ENCODE measurements around the gene SEMA7A.
A peak's percentile ranks its signal among the peaks of the same experiment; 100 is the strongest.
"Not testable (repeated sequence)": the region's sequence is repeated elsewhere in the genome, so short reads cannot be mapped to it uniquely, and the experiment has no call there.

SEMA7A gene, protein sequence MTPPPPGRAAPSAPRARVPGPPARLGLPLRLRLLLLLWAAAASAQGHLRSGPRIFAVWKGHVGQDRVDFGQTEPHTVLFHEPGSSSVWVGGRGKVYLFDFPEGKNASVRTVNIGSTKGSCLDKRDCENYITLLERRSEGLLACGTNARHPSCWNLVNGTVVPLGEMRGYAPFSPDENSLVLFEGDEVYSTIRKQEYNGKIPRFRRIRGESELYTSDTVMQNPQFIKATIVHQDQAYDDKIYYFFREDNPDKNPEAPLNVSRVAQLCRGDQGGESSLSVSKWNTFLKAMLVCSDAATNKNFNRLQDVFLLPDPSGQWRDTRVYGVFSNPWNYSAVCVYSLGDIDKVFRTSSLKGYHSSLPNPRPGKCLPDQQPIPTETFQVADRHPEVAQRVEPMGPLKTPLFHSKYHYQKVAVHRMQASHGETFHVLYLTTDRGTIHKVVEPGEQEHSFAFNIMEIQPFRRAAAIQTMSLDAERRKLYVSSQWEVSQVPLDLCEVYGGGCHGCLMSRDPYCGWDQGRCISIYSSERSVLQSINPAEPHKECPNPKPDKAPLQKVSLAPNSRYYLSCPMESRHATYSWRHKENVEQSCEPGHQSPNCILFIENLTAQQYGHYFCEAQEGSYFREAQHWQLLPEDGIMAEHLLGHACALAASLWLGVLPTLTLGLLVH

DNA sequence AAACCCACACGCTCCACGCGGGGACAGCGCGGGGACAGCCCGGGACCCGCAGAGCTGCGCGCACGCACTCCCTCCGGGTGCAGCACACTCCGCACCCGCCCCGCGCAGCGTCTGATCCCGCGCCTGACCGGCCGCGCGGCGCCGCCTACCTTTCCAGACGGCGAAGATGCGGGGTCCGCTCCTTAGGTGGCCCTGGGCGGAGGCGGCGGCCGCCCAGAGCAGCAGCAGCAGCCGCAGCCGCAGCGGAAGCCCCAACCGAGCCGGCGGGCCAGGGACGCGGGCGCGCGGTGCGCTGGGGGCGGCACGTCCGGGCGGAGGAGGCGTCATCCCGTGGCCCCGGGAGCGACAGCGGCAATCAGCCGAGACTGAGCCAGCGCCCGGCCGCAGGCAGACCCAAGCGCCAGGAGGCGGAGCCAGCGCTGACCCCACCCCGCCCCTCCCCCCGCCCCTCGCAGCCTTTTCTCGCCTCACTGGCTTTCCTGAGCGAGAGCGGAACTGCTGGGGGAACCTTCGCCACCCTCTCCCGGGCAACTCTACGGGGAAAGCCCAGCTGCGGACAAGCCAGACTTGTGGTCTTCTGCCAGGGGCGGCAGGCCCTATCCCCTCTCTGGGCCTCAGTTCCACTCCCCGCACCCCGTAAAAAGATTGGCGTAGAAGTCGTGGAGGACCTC, at the start of gene SEMA7A:
SEMA7A (minus strand) TSS at position 367 of the 671 bp plus-strand sequence; CDS start at position 327, 40 bp downstream.
- peak; percentile 76 for DNase-seq (ENCODE audit: low read depth)

DNA sequence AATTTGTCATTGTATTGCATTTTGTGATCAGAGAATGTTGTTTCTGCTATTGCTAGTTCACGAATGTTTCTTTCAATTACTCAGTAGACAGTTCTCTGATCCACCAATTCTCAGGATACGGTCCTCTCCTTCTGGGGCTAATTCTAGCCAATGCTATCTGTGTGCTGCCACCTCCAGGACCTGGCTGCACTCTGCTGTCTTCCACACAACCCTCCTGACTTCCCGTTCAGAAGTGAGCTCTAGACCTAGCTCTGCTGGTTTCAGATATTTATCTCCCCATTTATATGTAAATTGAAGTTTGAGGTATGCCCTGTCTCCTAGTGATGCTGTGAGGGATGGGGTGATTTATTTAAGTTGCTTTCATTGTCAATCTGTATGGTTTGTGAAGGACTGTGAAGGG, 48.9 kb upstream of the SEMA7A start:
- DNase-seq (ENCODE audit: low read depth), result no peak

DNA sequence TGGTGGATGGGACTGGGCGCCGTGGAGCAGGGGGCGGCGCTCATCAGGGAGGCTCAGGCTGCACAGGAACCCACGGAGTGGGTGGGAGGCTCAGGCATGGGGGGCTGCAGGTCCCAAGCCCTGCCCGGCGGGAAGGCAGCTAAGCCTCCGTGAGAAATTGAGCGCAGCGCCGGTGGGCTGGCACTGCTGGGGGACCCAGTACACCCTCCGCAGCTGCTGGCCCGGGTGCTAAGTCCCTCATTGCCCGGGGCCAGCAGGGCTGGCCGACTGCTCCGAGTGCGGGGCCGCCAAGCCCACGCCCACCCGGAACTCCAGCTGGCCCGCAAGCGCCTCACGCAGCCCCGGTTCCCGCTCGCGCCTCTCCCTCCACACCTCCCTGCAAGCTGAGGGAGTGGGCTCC, 46.6 kb upstream of the SEMA7A start:
- not testable (repeated sequence) for DNase-seq (ENCODE audit: low read depth)

DNA sequence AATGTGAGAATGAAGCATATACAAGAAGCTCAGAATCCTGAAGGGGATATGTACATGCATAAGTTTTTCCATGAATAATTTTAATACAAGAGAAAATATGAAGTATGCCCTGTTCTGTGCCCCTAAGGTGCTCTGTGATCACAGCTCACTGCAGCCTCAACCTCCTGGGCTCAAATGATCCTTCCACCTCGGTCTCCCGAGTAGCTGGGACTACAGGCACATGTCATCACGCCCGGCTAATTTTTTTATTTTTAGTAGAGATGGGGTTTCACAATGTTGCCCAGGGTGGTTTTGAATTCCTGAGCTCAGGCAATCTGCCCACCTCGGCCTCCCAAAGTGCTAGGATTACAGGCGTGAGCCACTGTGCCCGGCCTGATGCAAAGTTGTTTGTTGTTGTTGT, 37.9 kb upstream of the SEMA7A start:
- DNase-seq (ENCODE audit: low read depth), result not testable (repeated sequence)

GRCh38 chr15:74470631-74471395, 37.1 kb upstream of the SEMA7A start:
- no peak for DNase-seq (ENCODE audit: low read depth)

DNA sequence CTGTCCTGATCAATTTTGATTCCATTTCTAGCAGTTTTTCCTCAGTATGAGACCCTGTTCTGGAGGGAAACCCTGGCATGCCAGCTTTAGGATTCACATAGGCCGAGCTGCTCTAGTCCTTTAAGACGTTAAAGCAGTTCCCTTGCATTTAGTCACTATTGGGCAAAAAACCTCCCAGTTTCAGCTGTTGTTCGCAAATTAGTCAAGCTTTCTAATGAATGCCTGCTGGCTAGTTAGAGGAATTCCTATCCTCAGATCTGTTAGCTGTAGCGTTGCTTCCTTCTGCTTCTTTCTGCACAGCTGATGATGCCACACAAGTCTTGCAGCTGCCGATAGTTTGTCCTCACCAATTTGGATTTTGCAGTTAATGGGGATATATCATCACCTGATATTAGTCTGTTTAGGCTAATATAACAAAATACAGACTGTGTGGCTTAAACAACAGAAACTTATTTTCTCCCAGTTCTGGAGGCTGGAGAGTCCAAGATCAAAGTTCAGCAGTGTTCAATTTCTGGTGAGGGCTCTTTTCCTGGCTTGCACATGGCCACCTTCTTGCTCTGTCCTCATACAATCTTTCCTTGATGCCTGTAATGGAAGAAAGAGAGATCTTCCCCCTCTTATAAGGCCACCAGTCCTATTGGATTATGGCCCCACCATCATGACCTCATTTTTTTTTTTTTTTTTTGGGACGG, 34.7 kb upstream of the SEMA7A start:
- no peak for DNase-seq (ENCODE audit: low read depth)

DNA sequence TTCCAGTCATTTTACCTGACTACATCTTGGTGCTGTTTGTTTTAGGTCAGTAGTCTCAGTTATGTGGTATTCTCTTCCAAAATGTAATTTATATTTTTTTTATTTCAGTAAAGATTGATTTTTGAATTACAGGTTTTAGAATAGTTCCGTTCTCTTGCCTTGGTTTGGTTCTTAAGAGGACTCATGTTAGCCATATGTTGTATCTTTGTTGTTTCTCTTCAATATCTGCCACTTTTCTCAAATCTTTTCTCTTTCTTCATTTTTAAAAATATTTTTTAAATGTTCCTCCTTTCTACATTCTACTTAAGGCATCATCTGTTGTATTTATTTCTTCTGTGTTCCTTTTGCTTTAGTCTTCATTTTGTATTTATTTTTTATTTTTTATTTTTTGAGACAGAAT, 32.8 kb upstream of the SEMA7A start:
- no peak for DNase-seq (ENCODE audit: low read depth)

DNA sequence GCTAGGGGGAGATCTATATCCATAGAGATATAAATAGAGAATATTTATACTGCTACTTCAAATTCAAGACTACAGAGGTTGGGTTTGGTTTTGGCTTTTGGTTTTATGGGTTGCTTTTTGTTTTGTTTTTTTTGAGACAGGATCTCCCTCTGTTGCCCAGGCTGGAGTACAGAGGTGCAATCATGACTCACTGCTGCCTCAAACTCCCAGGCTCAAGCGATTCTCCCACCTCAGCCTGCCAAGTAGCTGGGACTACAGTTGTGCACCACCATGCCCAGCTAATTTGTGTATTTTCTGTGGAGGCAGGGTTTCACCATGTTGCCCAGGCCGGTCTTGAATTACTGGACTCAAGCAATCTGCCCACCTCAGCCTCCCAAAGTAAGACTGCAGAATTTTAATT, 31.1 kb upstream of the SEMA7A start:
- DNase-seq (ENCODE audit: low read depth), result no peak

- DNase-seq (ENCODE audit: low read depth), result no peak
Observed at GRCh38 chr15:74464216-74464615, 30.5 kb upstream of the SEMA7A start.

DNA sequence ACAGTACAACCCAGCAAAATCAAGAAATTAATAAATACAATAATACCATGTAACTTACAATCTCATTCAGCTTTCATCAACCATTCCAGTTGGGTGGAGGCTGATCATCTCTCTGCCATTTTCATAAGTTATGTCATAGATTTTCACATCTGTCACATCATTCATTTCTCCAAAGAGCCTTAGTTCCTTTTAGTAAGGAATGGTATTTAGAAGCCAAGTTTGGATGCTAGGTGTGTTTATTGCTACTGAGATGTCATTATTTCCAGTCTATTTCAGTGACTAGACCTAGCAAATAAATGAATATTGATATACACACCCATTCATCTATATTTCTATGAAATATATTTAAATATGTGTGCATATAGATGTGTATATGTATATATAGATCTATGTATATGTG, 29.9 kb upstream of the SEMA7A start:
- DNase-seq (ENCODE audit: low read depth), result no peak

- DNase-seq (ENCODE audit: low read depth), result no peak
Observed at GRCh38 chr15:74461847-74462511, 28.2 kb upstream of the SEMA7A start.

GRCh38 chr15:74460871-74461846, 27.4 kb upstream of the SEMA7A start, which contains the start of gene UBL7:
Gene UBL7, minus strand, starts transcription at chr15:74461160. Its CDS starts 2,293 bp downstream, at chr15:74458867.
- peak; percentile 93 for DNase-seq (ENCODE audit: low read depth)

- no peak for DNase-seq (ENCODE audit: low read depth)
Observed at GRCh38 chr15:74460298-74460697, 26.5 kb upstream of the SEMA7A start.

DNA sequence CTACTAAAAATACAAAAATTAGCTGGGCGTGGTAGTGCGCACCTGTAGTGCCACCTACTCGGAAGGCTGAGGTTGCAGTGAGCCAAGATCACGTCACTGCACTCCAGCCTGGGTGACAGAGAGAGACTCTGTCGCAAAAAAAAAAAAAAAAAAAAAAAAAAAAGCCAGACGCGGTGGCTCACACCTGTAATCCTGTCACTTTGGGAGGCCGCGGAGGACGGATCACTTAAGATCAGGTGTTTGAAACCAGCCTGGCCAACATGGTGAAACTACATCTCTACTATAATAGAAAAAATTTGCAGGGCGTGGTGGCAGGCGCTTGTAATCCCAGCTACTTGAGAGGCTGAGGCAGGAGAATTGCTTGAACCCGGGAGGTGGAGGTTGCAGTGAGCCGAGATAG, 26.0 kb upstream of the SEMA7A start:
- not testable (repeated sequence) for DNase-seq (ENCODE audit: low read depth)

- no peak for DNase-seq (ENCODE audit: low read depth)
Observed at GRCh38 chr15:74458473-74458872, 24.7 kb upstream of the SEMA7A start.

DNA sequence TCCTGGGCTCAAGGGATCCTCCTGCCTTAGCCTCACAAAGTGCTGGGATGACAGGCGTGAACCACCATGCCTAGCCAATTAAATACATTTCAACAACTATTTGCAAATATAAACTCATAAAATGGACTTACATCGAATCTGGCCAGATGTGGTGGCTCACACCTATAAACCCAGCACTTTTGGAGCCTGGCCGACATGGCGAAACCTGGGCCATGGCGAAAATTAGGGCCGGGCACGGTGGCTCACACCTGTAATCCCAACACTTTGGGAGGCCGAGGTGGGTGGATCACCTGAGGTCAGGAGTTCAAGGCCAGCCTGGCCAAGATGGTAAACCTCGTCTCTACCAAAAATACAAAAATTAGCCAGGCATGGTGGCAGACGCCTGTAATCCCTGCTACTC, 23.3 kb upstream of the SEMA7A start:
- DNase-seq (ENCODE audit: low read depth), result not testable (repeated sequence)

- no peak for DNase-seq (ENCODE audit: low read depth)
Observed at GRCh38 chr15:74454764-74455500, 21.2 kb upstream of the SEMA7A start.

GRCh38 chr15:74453925-74454763, 20.4 kb upstream of the SEMA7A start:
- DNase-seq (ENCODE audit: low read depth), result no peak

Measured in stimulated activated CD8-positive, alpha-beta memory T cell treated with anti-CD3 and anti-CD28 coated beads, Interleukin-12 subunit alpha, Interleukin-12 subunit beta, amount 100 ng/mL, for 4 hours (primary cell).